GM18909 (cell line): ENCODE measurements around the gene MAPT.
"Not testable (repeated sequence)": the region's sequence is repeated elsewhere in the genome, so short reads cannot be mapped to it uniquely, and the experiment has no call there.

Experiments used
- ATAC-seq: cut with Tn5 transposase; IDR thresholded peaks from one replicate; pipeline ENCODE4 v1.9.1; 2021; ENCODE audit warnings: mild to moderate bottlenecking; ENCODE audit not compliant: unreplicated experiment, poor library complexity

The MAPT gene

DNA sequence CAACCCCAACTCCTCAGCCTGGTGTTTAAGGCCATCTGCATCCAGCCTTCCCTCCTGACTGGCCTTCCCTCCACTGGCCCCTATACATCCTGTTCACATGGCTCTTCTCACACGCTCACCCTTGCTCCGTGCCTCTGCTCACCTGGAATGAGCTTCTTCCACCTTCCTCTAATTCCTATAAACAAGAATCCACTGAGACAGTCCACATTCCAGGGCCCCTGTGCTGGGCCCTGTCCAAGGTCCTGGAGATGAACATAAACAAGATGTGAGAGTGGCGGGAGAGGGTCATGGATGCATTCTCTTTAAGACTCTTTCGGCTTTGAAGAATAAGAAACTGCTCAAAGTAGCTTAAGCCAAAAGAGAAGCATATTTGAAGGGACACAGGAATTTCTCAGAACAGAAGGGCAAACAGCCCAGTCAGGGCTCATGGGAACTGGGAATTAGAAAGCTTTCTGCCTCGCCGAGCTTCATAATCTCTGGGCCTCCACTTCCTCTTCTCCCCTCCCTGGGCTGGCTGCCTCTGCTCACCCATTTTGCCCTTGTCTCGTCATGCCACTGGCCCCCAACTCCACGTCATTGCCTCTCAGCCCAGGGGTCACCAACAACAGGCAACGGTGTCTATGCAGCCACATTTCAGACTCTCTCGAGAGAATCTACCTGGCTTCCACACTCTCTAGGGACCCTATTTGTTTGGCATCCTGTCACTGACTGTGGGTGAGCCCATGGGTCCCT, 36.2 kb upstream of the MAPT start:
- no peak for ATAC-seq

DNA sequence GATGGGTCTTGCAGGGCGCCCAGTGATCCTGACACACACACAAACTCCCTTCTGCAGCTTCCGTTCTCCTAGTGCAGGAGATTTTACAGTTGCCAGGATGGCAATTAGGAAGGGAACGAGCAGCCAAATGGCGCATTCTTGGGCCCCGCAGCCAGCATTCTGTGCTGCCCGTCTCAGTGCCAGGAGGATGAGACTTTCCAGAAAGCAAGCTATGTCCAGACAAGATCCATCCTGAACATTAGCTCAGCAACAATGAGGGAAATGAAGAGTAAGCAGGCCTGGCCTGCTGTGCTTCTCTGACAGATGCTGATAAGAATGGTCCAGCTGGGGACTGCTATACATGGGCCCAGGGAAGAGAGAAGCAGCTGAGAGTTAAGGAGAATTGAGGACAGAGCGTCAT, 33.2 kb upstream of the MAPT start:
- ATAC-seq = no peak

- ATAC-seq = not testable (repeated sequence)
Measured at GRCh38 chr17:45862127-45862526, 32.2 kb upstream of the MAPT start.

DNA sequence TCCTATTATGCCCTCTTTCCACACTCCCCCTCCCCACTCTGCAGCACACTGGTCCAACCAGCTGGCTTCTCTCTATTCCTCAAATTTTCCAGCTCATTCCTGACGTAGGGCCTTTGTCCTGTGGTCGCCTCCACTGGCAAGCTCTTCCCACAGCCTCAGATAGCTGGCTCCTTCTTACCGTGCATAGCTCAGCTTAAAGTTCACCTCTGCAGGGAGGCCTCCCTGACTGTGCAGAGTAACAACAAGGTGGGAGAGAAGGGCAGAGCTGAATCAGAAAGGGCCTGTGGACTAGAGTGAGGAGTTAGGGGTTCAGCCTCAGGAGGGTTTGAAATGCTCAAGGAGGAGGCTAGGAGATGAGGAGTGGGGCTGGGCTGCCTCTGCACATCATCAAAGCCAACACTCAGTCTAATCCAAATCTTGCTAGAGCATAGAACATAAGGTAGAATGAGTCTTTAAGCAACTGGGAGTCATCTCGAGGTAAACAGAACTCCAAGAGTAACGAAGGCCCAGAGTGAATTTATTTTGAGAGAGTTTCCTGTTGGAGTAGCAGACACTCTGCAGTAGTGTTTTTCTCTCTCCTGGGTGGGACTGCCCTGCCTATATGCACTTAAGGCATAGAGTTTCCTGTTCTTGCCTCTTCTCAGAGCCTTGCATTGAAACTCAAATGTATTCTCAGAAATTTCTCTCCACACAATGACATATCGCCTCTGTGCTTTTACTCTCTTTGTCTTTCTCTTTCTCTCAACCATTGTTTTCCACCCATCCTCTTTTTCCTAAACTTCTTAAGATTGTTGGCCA, 30.3 kb upstream of the MAPT start:
- no peak for ATAC-seq

- no peak for ATAC-seq
Measured at GRCh38 chr17:45867171-45867570, 27.2 kb upstream of the MAPT start.

GRCh38 chr17:45867702-45868101, 26.7 kb upstream of the MAPT start:
- no peak for ATAC-seq

DNA sequence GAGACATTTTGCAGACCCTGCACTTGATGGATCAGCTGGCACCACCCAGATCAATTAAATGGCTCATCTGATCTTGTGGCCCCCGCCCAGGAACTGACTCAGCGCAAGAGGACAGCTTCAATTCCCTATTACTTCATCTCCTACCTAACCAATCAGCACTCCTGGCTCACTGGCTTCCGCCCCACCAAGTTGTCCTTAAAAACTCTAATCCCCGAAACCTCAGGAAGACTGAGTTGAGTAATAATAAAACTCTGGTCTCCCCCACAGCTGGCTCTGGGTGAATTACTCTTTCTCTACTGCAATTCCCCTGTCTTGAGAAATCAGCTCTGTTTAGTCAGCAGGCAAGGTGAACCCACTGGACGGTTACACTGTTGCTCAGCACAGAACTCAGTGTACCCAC, 26.1 kb upstream of the MAPT start:
- no peak for ATAC-seq

GRCh38 chr17:45869676-45870341, 24.5 kb upstream of the MAPT start:
- no peak for ATAC-seq

- no peak for ATAC-seq
Measured at GRCh38 chr17:45870342-45870974, 23.9 kb upstream of the MAPT start.

DNA sequence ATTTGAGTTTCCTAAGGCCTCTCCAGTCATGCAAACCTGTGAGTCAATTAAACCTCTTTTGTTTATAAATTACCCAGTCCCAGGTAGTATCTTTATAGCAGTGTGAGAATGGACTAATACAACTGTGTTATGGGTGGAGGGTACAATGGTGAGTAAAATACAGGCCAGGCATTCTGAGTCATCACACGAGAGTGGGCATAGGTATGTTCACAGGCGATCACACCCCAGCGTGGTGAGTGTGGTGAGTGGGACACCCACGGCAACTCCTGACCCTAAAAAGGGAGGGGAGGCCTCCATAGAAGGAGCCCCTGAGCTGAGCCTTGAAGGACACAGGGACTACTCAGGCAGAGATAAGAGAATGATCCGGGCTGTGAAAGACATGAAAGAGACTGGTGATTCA, 22.6 kb upstream of the MAPT start:
- ATAC-seq = no peak

GRCh38 chr17:45873728-45874127, 20.6 kb upstream of the MAPT start:
- no peak for ATAC-seq

GRCh38 chr17:45874151-45874550, 20.2 kb upstream of the MAPT start:
- ATAC-seq = no peak

- no peak for ATAC-seq
Measured at GRCh38 chr17:45876539-45876938, 17.8 kb upstream of the MAPT start.

- ATAC-seq = no peak
Measured at GRCh38 chr17:45877467-45877866, 16.9 kb upstream of the MAPT start.

DNA sequence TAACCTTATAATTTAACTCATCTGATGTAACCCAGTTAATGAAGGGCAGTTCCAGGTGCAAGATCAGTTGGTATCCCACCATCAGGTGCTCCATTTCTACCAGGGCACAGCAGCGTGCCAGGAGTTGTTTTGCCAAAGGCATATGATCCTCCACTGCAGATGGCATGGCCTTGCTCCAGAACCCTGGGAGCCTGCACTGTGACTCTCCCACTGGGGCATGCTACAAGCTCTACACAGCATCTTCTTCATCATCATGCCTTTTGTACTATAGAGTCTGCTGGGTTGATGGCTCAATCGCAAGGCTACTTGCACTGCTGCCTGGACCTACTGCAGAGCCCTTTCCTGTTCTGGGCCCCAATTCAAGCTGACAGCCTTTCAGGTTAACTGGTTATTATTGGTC, 11.3 kb upstream of the MAPT start:
- ATAC-seq = no peak

- no peak for ATAC-seq
Measured at GRCh38 chr17:45886852-45887251, 7.5 kb upstream of the MAPT start.

GRCh38 chr17:45888392-45888791, 6.0 kb upstream of the MAPT start:
- ATAC-seq = no peak

DNA sequence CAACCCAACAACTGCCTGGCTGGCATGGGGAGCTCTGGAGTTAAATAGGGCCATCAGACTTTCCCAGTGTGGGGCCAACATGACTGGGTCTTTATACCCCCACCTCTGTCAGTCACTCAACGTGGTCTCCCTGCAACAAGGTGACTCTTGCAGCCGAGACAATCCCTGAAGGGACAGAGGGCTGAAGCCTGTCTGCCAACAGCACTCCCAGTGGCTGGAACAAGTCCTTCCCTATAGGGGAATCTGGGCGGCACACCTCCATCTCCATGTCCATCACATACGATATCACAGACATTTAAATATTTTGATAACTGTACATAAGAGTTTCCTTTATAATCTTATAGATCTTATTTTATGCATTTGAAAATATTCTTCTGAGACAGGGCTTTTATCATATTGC, 4.8 kb upstream of the MAPT start:
- ATAC-seq = no peak

- ATAC-seq = no peak
Measured at GRCh38 chr17:45893725-45894021, 681 bp upstream of the MAPT start.

- no peak for ATAC-seq
Measured at GRCh38 chr17:45895304-45895968, 1.1 kb downstream of the MAPT start.
